NT2/D1 (cell line): Measurements from ENCODE around the gene SRPK2.

ENCODE experiments used
- SUZ12 ChIP-seq: IDR thresholded peaks from 2 replicates; pipeline ENCODE4 v1.6.1; 2011; ENCODE audit not compliant: insufficient read length, insufficient read depth; ENCODE audit errors: extremely low read depth
- ZNF274 ChIP-seq: IDR thresholded peaks from 2 replicates; pipeline ENCODE4 v1.6.1; 2011; ENCODE audit warnings: mild to moderate bottlenecking, low read depth, low read length

GRCh38 chr7:105244594-105244993, 144.1 kb downstream of the SRPK2 start:
- TF ChIP-seq ZNF274 = no peak
- TF ChIP-seq SUZ12 = no peak
